CD4-positive, alpha-beta memory T cell (primary cell): ENCODE measurements around the gene CLK2. TPM values are rescaled to one million over a fixed set of nuclear protein-coding genes. Genes with fewer than 3 reads are reported as not detected.

Source experiments
- CTCF ChIA-PET: fragments of 350-600 bp; sonication (Branson Sonifier 250); formaldehyde crosslinking; loops from one replicate; lab custom pipeline; 2021; ENCODE audit warnings: inconsistent platforms; ENCODE audit not compliant: partially characterized antibody; lab: Charles Lee
- POLR2A ChIA-PET: fragments of 350-600 bp; sonication (Branson Sonifier 250); formaldehyde crosslinking; loops from one replicate; lab custom pipeline; 2021; ENCODE audit not compliant: partially characterized antibody; lab: Charles Lee
- DNase-seq, 5 donors: peaks; one replicate each; pipeline versions ENCODE4 v3.0.0 to v3.0.0-alpha.2; 2020 to 2022; ENCODE audit warnings: mixed read lengths in 1 of 5
- H3K27ac ChIP-seq: one replicate; pipeline ENCODE4 v1.7.0; 2013; ENCODE audit warnings: low read depth, low read length
- H3K27me3 ChIP-seq: 2 replicates; pipeline ENCODE4 v1.7.0; 2013; ENCODE audit warnings: mild to moderate bottlenecking, low read length, moderate library complexity; ENCODE audit not compliant: insufficient read depth
- H3K36me3 ChIP-seq: 2 replicates; pipeline ENCODE4 v1.7.0; 2013; ENCODE audit warnings: mild to moderate bottlenecking, low read length, moderate library complexity; ENCODE audit not compliant: insufficient read depth
- H3K4me1 ChIP-seq: 2 replicates; pipeline ENCODE4 v1.7.0; 2013; ENCODE audit warnings: mild to moderate bottlenecking, low read length, moderate library complexity; ENCODE audit not compliant: insufficient read depth
- H3K4me3 ChIP-seq, 2 donors: one replicate each; pipeline ENCODE4 v1.7.0; 2013; ENCODE audit warnings: low read length in 2 of 2, mild to moderate bottlenecking in 1 of 2
- H3K9me3 ChIP-seq, 2 donors: one replicate each; pipeline ENCODE4 v1.7.0; 2013; ENCODE audit warnings: low read length in 2 of 2, control low read depth in 1 of 2; ENCODE audit not compliant: control insufficient read depth in 1 of 2
- H3K27ac Mint-ChIP-seq, 7 donors: one replicate each; pipeline ENCODE4 v1.8.0; 2020 to 2021; ENCODE audit warnings: mixed read lengths in 7 of 7, mild to moderate bottlenecking in 6 of 7, inconsistent platforms in 3 of 7, moderate library complexity in 3 of 7
- H3K27me3 Mint-ChIP-seq, 2 donors: one replicate each; pipeline ENCODE4 v1.8.0; 2020 to 2021; ENCODE audit warnings: mixed read lengths in 2 of 2
- H3K36me3 Mint-ChIP-seq, 2 donors: one replicate each; pipeline ENCODE4 v1.8.0; 2020 to 2021; ENCODE audit warnings: mixed read lengths in 2 of 2, inconsistent platforms in 1 of 2, mild to moderate bottlenecking in 1 of 2
- H3K4me1 Mint-ChIP-seq, 4 donors: one replicate each; pipeline ENCODE4 v1.8.0; 2020 to 2021; ENCODE audit warnings: mixed read lengths in 4 of 4, mild to moderate bottlenecking in 1 of 4
- H3K4me3 Mint-ChIP-seq, 8 donors: one replicate each; pipeline ENCODE4 v1.8.0; 2020 to 2021; ENCODE audit warnings: mixed read lengths in 8 of 8, mild to moderate bottlenecking in 7 of 8, moderate library complexity in 6 of 8, inconsistent platforms in 3 of 8
- H3K9me3 Mint-ChIP-seq, 8 donors: one replicate each; pipeline ENCODE4 v1.8.0; 2020 to 2021; ENCODE audit warnings: mixed read lengths in 8 of 8, mild to moderate bottlenecking in 5 of 8, inconsistent platforms in 3 of 8, moderate library complexity in 1 of 8
- intact Hi-C: fragments of 100-400 bp; cut with micrococcal nuclease; formaldehyde crosslinking; loops from one replicate; pipeline ENCODE4 v1.15.1; 2023
- polyA plus RNA-seq, 2 donors: library from polyadenylated mRNA; unstranded; fragments of 300-500 nt; fragmentation: Illumina TruSeq; gene quantifications; one replicate each; pipeline ENCODE4 v1.2.3, GENCODE V29; 2021
- total RNA-seq, 2 experiments: library from RNA; stranded (reverse); gene quantifications; one replicate each; pipeline ENCODE4 v1.2.3, GENCODE V29; 2021

Gene CLK2
- total and polyA plus RNA-seq, 4 experiments from 2014 or later: 11.4 to 126 (median 72.2) TPM

DNA sequence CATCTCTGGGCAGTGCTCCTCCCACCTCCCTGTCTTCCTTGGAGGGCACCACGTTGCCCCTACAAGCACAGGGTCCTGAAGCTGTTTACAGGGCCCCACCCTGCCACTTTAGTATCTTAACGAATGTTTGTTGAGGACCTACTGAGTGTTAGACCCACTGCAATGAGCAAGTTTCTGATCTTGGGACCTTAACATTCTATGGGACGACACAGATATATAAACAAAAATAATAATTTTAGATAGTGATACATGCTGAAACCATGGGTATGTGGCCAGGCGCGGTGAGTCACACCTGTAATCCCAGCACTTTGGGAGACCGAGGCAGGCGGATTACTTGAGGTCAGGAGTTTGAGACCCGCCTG is 28.2 kb downstream of the CLK2 start:
- H3K36me3 ChIP-seq: no peaks in the 10 kb centered on the region
- Mint-ChIP-seq H3K4me1 (peaks cover 14 to 56% (median 39%) of the 10 kb centered on the region in 4 donors), H3K9me3 (peaks cover 0 to 9% (median 2%) of the 10 kb centered on the region in 8 donors), H3K36me3 (peaks cover 0 to 9% of the 10 kb centered on the region in 2 donors), H3K27ac (peak overlapping the region; percentile 95 to 100 (median 99)), H3K4me3 (peak overlapping the region; percentile 90 to 98 (median 93)), H3K27me3 (peaks cover 3% of the 10 kb centered on the region in 2 donors)
- H3K9me3 ChIP-seq: no peaks in the 10 kb centered on the region
- DNase-seq: no peak
- H3K27ac ChIP-seq: peak overlapping the region; percentile 78
- CTCF ChIA-PET: interaction anchor here (1.3 to 3.7 kb wide), 6 partner anchors 18 to 77 kb away, joined by 4 to 14 read pairs (median 7); partner anchors contain the start of genes KRTCAP2, MTX1, RUSC1 and THBS3
- POLR2A ChIA-PET: interaction anchor here (0.6 to 3.5 kb wide), 19 partner anchors 9 to 872 kb away, joined by 3 to 47 read pairs (median 5); partner anchors contain the start of genes ASH1L, CLK2, ENTREP3 and KRTCAP2
- no peaks in the 10 kb centered on the region for H3K27me3 ChIP-seq
- peaks cover 45% of the 10 kb centered on the region for H3K4me1 ChIP-seq
- intact Hi-C loops: no loop called here
- H3K4me3 ChIP-seq: peak overlapping the region; percentile 11 to 73

DNA sequence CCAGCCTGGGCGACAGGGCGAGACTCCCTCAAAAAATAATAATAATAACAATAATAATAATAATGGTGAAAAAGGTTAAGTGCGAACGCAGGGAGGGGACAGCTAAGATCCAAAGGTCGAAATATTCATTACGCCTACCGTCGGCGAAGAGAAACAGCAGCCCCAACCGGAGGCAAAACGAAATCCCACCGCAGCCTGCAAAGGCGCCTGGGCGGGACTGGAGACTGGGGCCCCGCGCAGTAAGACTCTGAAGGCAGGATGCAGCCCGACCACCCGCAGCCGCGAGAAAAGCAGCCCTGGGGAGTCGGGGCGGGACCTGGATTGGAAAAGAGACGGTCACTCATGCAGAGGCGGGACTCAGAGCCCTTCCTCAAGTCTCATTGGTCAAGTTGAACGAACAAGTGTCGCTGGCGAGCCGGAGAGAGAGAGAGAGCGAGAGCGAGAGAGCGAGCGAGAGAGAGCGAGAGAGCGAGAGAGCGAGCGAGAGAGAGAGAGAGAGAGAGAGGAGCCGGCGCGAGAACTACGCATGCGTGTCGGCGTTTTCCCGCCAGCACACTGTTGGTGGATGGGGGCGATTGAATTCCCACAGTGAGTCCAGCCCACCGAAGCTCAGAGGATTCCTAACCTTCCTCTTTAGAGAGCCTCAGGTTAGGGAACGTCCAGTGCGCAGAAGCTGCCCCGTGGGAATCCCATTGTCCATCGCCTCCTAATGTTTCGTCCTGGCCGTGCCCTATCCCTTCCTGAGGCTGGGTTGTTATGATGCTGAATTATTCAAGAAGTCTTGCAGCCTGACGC is 28.7 kb downstream of the CLK2 start:
- peak overlapping the region; percentile 11 to 73 for H3K4me3 ChIP-seq
- no peaks in the 10 kb centered on the region for H3K27me3 ChIP-seq
- ChIA-PET POLR2A (interaction anchor here (0.6 to 3.5 kb wide), 30 partner anchors 9 to 873 kb away, joined by 3 to 47 read pairs (median 4); partner anchors contain the start of genes ASH1L, CLK2, ENTREP3 and GON4L), CTCF (interaction anchor here (0.6 to 3.7 kb wide), 9 partner anchors 17 to 77 kb away, joined by 3 to 14 read pairs (median 5); partner anchors contain the start of genes KRTCAP2, MTX1, RUSC1 and THBS3)
- Mint-ChIP-seq H3K36me3 (peaks cover 0 to 9% of the 10 kb centered on the region in 2 donors), H3K27ac (peak overlapping the region; percentile 95 to 100 (median 99)), H3K27me3 (peaks cover 3% of the 10 kb centered on the region in 2 donors), H3K4me1 (peaks cover 14 to 58% (median 39%) of the 10 kb centered on the region in 4 donors), H3K4me3 (peak overlapping the region; percentile 90 to 98 (median 93)), H3K9me3 (peaks cover 0 to 9% (median 2%) of the 10 kb centered on the region in 8 donors)
- no peaks in the 10 kb centered on the region for H3K36me3 ChIP-seq
- peak; percentile 94 to 98 (median 96) for DNase-seq
- no peaks in the 10 kb centered on the region for H3K9me3 ChIP-seq
- intact Hi-C loops: loop anchor here (1.0 to 5.0 kb wide), 5 partner anchors 17 to 72 kb away; partner anchors contain the start of genes HCN3, KRTCAP2, MTX1 and THBS3
- H3K27ac ChIP-seq: peak overlapping the region; percentile 78
- peaks cover 47% of the 10 kb centered on the region for H3K4me1 ChIP-seq

DNA sequence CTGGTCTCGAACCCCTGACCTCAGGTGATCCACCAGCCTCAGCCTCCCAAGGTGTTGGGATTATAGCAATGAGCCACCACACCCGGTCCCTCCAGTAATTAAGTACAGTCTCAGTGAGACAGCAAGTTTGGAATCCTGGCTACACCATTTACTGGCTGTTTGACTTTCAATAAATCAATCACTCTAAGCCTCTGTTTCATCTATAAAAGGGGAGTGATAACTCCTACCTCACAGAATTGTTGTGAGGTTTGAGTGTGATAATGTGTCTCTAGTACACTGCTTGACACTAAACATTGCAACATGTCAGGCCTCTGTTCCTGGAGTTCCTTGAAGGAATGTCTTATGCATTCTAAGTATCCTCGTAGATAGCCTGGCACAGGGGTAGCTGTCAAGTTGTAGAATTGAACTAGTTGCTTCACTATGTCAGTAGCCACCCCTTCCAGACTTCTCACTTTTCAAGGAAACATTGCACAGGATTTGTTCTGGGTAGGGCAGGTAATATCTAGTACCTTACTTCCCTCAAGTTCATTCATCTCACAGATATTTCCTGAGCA is 30.4 kb downstream of the CLK2 start:
- Histone ChIP-seq H3K4me3 (no peak overlapping the region), H3K36me3 (no peaks in the 10 kb centered on the region), H3K27ac (peak overlapping the region; percentile 78), H3K4me1 (peaks cover 47% of the 10 kb centered on the region), H3K27me3 (no peaks in the 10 kb centered on the region), H3K9me3 (no peaks in the 10 kb centered on the region)
- peaks cover 3% of the 10 kb centered on the region in 2 donors for H3K27me3 Mint-ChIP-seq
- POLR2A ChIA-PET: interaction anchor here (0.8 to 3.5 kb wide), 8 partner anchors 11 to 81 kb away, joined by 3 to 47 read pairs (median 17); partner anchors contain the start of genes ENTREP3, MTX1, SCAMP3 and THBS3
- peaks cover 0 to 9% (median 2%) of the 10 kb centered on the region in 8 donors for H3K9me3 Mint-ChIP-seq
- CTCF ChIA-PET: interaction anchor here (0.7 to 3.2 kb wide), 5 partner anchors 8 to 70 kb away, joined by 3 to 14 read pairs (median 4); partner anchors contain the start of genes KRTCAP2, MTX1 and THBS3
- DNase-seq: no peak
- intact Hi-C loops: loop anchor here (5.0 kb wide), 4 partner anchors 34 to 71 kb away; partner anchors contain the start of genes HCN3, KRTCAP2, MTX1 and THBS3
- H3K27ac Mint-ChIP-seq: peak overlapping the region; percentile 84 to 100 (median 99)
- peaks cover 3 to 20% of the 10 kb centered on the region in 2 donors for H3K36me3 Mint-ChIP-seq
- H3K4me1 Mint-ChIP-seq: peaks cover 16 to 59% (median 43%) of the 10 kb centered on the region in 4 donors
- peak overlapping the region; percentile 90 to 98 (median 93) for H3K4me3 Mint-ChIP-seq

DNA sequence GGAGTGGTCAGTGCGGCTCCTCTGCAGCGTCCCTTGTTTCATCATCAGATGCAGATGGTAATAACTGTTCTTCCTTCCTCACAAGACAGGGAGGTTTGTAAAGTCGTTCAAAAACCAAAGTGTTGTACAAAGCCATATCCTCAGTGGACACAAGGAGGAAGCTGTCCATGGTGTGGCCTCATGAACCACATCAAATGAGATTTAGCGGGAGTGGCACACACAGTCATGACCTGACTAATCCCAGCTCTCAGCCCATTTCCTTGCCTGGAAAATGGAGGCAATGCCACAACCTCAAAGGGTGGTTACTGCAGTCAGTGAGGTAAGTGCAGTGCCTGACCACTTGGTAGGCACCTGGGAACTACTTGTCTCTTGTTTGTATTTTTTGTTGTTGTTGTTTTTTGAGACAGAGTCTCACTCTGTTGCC is 31.5 kb downstream of the CLK2 start:
- CTCF ChIA-PET: interaction anchor here (0.6 to 2.0 kb wide), 5 partner anchors 9 to 359 kb away, joined by 3 to 8 read pairs (median 4); no protein-coding TSS in a partner anchor
- no peak for DNase-seq
- Histone ChIP-seq H3K9me3 (no peaks in the 10 kb centered on the region), H3K36me3 (no peaks in the 10 kb centered on the region), H3K4me3 (no peak overlapping the region), H3K27me3 (no peaks in the 10 kb centered on the region), H3K4me1 (peaks cover 47% of the 10 kb centered on the region), H3K27ac (peak overlapping the region; percentile 14)
- Mint-ChIP-seq H3K4me1 (peaks cover 16 to 62% (median 43%) of the 10 kb centered on the region in 4 donors), H3K27me3 (peaks cover 3% of the 10 kb centered on the region in 2 donors), H3K9me3 (peaks cover 0 to 9% (median 2%) of the 10 kb centered on the region in 8 donors), H3K36me3 (peaks cover 6 to 28% of the 10 kb centered on the region in 2 donors), H3K27ac (peak overlapping the region; percentile 77 to 100 (median 90)), H3K4me3 (peak overlapping the region in 4 of 8 donors; percentile 11 to 92 (median 52))
- POLR2A ChIA-PET: interaction anchor here (0.8 to 2.0 kb wide), 7 partner anchors 9 to 368 kb away, joined by 3 to 14 read pairs (median 4); partner anchors contain the start of genes ASH1L, CLK2 and KRTCAP2
- intact Hi-C loops: loop anchor here (5.0 kb wide), 4 partner anchors 35 to 70 kb away; partner anchors contain the start of genes HCN3, KRTCAP2, MTX1 and THBS3

DNA sequence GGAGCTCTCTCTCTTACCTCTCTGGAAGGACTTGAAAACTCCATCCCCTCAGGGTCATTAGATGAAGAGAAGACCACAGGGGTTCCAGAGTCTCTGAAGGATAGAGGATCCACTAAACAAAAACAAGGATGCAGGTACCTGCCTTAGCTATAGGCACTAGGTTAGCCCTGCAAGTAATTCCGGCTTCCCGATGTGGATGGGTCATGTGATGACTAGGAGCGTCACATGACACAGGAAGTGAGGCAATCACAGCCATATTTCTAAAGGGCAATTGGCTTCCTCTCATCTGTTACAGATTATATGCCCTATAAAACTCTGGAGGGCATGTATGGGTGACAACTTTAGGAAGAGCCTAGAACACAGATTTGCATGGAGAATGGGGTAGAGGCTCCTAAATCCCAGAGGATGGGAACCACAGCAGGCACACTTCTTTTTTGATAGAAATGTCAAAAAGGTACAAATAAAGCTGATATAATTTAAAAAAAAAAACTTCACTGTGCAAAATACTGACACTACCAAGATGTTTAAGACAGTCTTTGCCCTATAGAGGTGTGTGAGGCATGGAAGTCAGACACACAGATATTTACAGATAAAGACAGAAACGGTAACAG is 32.1 kb downstream of the CLK2 start:
- intact Hi-C loops: loop anchor here (5.0 kb wide), 4 partner anchors 34 to 69 kb away; partner anchors contain the start of genes HCN3, KRTCAP2, MTX1 and THBS3
- Histone ChIP-seq H3K27me3 (no peaks in the 10 kb centered on the region), H3K36me3 (peaks cover 4% of the 10 kb centered on the region), H3K9me3 (no peaks in the 10 kb centered on the region), H3K4me1 (peaks cover 51% of the 10 kb centered on the region), H3K27ac (peak overlapping the region; percentile 57), H3K4me3 (peak overlapping the region; percentile 44 to 58)
- peaks cover 0 to 9% (median 2%) of the 10 kb centered on the region in 8 donors for H3K9me3 Mint-ChIP-seq
- H3K27ac Mint-ChIP-seq: peak overlapping the region; percentile 77 to 99 (median 90)
- peaks cover 13 to 34% of the 10 kb centered on the region in 2 donors for H3K36me3 Mint-ChIP-seq
- peaks cover 3% of the 10 kb centered on the region in 2 donors for H3K27me3 Mint-ChIP-seq
- H3K4me1 Mint-ChIP-seq: peaks cover 16 to 66% (median 48%) of the 10 kb centered on the region in 4 donors
- H3K4me3 Mint-ChIP-seq: peak overlapping the region; percentile 81 to 92 (median 88)
- peak; percentile 70 to 81 (median 73) for DNase-seq
- ChIA-PET POLR2A (interaction anchor here (0.7 to 2.0 kb wide), 10 partner anchors 9 to 368 kb away, joined by 3 to 14 read pairs (median 4); partner anchors contain the start of genes ASH1L, CLK2 and KRTCAP2), CTCF (interaction anchor here (0.6 to 2.0 kb wide), 4 partner anchors 9 to 360 kb away, joined by 3 to 8 read pairs (median 4); no protein-coding TSS in a partner anchor)

DNA sequence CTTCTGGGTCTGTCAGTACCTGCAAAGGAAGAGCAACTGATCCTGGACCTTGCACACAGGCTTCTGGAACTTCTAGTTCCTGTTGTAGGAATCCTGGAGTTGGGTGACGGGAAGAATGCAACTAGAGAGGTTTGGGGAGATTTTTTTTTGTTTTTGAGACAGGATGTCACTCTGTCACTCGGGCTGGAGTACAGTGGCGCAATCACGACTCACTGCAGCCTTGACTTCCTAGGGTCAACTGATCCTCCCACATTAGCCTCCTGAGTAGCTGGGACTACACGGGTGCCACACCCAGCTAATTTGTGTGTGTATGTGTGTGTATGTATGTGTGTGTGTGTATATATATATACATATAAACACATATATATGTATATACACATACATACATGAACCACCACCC is 36.9 kb downstream of the CLK2 start:
- H3K36me3 ChIP-seq: peaks cover 6% of the 10 kb centered on the region
- no peak overlapping the region for H3K27ac ChIP-seq
- peaks cover 21 to 38% of the 10 kb centered on the region in 2 donors for H3K36me3 Mint-ChIP-seq
- DNase-seq: no peak
- H3K27me3 ChIP-seq: no peaks in the 10 kb centered on the region
- no peaks in the 10 kb centered on the region for H3K27me3 Mint-ChIP-seq
- ChIA-PET CTCF (interaction anchor here (0.5 to 1.7 kb wide), 3 partner anchors 13 to 29 kb away, joined by 3 to 7 read pairs (median 3); no protein-coding TSS in a partner anchor), POLR2A (no interaction called here)
- H3K27ac Mint-ChIP-seq: peak overlapping the region in 6 of 7 donors; percentile 62 to 95 (median 78)
- H3K4me1 Mint-ChIP-seq: peaks cover 15 to 36% (median 29%) of the 10 kb centered on the region in 4 donors
- intact Hi-C loops: no loop called here
- H3K9me3 Mint-ChIP-seq: no peaks in the 10 kb centered on the region
- H3K4me3 ChIP-seq: no peak overlapping the region
- H3K9me3 ChIP-seq: no peaks in the 10 kb centered on the region
- peak overlapping the region in 1 of 8 donors; percentile 35 for H3K4me3 Mint-ChIP-seq
- H3K4me1 ChIP-seq: peaks cover 32% of the 10 kb centered on the region
